HuH-7.5 (cell line): Measurements from ENCODE around the gene CYB5B.

Source experiments
- DNase-seq: peaks from one replicate; pipeline ENCODE4 v3.0.0; 2011; ENCODE audit warnings: low spot score

Gene CYB5B

DNA sequence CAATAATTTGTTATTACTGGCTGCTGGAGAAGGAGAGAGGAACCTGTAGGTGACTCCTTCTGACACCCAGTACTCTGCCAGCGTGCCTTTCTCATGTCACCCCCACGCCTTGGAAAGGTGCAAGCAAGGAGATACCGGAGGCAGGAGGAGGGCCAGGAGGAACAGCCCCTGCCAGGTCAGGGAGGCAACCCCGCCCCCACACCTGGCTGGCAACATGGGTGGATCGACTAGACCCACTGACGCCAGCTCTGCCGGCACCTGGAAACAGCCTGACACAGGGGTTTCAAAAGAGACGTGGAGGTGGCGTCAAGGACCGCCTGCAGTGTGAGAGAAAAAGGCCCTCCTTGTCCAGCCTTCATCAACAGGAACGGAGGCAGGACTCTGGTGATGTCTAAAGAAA, 62.3 kb downstream of the CYB5B start:
- DNase-seq, result no peak

GRCh38 chr16:69490707-69491324, 66.4 kb downstream of the CYB5B start:
- no peak for DNase-seq

DNA sequence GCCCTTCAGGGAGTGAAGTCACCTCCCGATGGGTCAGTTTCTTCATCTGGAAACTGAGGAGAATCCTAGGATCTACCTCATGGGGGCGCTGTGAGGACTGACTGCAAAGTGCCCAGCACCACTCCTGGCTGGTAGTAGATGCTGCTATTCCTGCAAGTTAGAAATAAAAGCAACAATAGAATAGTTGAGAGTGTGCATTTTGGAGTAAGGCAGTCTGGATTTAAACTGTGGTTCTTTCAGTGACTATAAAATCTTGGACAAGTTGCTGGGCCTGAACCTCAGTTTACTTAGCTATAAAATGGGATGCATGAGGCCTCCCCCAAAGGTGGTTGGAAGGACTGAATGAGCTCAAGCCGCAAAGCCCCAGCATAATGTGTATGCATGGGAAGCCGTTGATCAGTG, 70.6 kb downstream of the CYB5B start:
- no peak for DNase-seq

GRCh38 chr16:69495821-69496220, 71.4 kb downstream of the CYB5B start:
- no peak for DNase-seq

DNA sequence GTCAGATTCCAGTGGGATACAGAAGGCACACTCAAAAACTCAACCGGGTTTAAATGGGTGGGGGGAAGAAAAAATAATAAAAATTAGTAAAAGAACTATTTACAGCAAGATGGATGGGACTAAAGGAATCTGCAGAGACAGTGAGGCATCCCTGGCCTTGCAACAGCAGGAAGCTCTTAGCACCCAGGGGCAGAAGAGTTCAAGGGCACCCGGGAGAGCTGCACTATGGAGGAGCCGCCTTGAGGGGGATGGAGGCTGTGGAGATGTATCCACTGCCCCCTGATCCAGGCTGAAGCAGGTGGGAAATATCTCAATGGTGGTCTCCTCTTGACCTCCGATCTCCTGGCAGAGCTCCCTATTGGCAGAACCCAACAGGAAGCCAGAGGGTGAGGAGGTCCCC, 72.0 kb downstream of the CYB5B start:
- no peak for DNase-seq

DNA sequence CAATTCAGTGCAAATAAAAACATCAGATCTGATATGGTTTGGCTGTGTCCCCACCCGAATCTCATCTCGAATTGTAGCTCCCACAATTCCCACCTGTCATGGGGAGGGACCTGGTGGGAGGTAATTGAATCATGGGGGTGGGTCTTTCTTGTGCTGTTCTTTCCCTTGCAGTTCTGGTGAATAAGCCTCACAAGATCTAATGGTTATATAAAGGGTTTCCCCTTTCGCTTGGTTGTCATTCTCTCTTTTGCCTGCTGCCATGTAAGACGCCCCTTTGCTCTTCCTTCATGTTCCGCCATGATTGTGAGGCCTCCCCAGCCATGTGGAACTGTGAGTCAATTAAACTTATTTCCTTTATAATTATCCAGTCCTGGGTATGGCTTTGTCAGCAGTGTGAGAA, 72.5 kb downstream of the CYB5B start:
- no peak for DNase-seq

GRCh38 chr16:69497876-69498596, 73.6 kb downstream of the CYB5B start:
- DNase-seq, result no peak

GRCh38 chr16:69498926-69499325, 74.5 kb downstream of the CYB5B start:
- no peak for DNase-seq

DNA sequence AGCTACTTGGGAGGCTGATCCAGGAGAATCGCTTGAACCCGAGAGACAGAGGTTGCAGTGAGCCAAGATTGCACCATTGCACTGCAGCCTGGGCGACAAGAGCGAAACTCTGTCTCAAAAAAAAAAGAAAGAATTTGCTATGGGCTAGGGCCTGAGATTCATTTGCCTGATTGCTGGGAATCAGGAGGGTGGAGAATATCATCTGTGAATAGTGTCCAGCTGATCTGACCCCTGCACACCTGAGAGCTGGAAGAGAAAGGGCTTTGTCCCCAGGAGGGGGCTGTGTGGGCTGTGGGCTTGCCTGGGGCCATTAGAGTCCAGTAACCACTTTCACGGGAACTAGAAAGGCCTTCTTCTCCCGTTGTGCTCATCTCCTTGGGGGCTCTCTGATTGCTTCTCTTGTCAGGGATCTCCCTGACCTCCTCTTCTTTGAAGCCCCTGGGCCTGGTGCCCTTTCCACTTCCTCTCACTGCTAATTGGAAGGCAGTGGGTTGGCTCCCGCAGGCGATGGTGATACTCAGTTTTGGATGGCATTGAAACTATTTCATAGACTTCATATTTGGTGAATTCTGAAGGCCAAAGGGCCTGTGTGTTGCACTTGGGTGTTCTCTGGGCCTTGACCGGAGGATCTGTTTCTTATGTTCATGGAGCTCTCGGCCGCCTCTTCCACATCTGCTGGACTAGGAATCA, 75.3 kb downstream of the CYB5B start:
- no peak for DNase-seq

- DNase-seq, result no peak
Observed at GRCh38 chr16:69500496-69500895, 76.1 kb downstream of the CYB5B start.

DNA sequence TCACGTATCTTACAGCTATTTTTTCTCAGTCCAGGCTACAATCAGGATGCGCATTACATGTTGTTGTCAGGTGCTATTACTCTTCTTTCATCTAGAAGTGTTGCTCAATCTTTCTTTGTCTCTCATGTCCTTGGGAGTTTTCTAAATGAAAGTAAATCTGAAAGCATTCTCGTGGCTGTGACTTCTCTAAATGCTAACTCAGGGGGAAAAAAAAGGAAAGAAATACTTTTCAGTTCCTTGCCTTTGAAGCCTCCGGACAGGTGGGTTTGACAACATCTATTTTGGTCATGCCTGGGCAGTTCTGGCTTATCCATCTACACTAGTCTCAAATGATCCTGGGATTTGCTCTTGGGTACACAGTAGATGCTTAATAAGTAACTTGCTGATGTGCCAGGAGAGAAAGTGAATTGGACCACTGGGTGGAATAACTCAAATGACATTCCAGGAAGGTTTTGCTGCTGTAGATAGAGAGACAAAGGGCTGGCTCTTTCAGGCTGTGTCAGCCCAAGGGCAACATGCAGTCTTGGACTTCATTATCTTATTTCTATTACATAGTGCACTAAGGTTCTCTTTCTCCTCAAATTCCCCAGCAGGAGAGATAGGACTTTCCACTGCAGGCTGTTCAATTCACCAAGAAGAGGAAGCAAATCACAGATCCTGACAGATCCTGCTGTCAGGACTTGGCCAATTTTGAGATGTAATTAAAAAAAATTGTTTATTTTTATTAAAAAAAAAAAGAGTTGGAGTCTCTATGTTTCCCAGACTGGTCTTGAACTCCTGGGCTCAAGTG, 77.7 kb downstream of the CYB5B start:
- peak; percentile 36 for DNase-seq

DNA sequence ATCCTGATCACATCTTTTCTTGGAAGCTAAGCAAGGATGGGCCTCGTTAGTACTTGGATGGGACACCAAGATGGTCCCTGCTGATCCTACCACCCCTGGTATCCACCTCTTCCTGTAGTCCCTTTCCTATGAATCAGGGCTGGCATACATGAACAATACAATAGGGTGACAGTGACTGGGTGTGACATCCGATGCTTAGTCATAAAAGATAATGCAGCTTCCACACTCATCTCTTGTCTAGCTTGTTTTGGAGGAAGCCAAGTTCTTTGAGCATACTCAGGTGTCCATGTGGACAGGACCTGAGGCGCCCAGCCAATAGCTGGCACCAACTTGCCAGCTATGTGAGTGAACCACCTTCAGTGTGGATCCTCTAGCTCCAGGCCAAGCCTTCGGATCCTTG, 78.8 kb downstream of the CYB5B start:
- no peak for DNase-seq

DNA sequence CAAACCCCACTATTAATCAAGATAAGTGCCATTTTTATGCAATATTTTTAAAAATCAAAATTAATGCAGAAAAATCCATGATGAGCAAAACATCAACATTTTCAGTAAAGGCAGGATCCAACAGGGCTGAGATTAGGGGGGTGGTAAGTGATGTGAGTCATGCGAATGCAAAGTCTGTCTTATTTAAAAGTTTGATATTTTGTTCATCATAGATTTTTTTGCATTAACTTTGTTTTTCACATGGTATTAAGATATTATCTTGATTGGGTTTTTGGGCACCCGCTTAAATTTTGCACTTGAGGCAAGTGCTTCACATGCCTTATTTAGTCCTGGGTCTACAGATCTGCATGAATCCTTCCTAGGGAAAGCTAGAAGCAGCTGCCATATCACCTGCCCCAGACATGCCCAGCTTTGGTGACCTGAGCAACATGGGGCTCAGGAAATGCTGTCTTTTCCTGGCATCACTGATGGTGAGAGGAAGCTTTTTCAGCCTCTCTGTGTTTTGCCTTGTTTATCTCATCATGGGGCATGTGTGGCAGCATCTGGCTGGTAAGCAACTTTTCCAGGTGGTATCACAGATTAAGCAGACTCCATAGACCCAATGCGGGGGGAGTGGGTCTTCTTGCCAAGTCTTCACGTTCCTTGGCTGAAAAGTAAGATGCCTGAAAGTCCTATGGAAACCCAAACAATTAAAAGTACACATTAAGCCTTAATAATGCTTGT, 83.8 kb downstream of the CYB5B start:
- no peak for DNase-seq

DNA sequence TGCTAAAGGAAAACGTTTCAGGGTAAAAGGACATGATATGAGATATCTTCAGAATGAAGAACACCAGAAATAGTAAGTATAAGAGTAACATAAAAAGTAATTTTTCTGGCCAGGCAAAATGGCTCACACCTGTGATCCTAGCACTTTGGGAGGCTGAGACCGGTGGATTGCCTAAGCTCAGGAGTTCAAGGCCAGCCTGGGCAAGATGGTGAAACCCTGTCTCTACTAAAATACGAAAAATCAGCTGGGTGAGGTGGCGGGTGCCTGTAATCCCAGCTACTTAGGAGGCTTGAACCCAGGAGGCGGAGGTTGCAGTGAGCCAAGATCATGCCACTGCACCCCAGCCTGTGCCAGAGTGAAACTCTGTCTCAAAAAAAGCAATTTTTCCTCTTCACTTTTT, 84.7 kb downstream of the CYB5B start:
- DNase-seq, result no peak

DNA sequence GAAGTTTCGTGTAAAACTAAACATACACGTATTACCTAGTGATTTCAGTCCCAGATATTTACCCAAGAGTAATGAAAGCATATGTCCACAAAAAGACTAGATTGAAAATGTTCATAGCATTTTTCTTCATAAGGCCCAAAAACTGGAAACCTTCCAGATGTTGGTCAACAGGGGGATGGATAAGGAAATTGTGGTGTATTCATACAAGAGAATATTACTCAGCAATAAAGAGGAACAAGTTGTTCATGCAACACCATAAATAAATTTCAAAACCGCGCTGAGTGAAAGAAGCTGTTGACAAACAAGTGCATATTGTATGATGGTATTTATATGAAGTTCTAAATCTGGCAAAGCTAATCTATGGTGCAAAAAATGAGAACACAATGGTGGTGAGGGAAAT, 87.2 kb downstream of the CYB5B start:
- DNase-seq, result no peak

- no peak for DNase-seq
Observed at GRCh38 chr16:69513180-69513966, 89.0 kb downstream of the CYB5B start.

DNA sequence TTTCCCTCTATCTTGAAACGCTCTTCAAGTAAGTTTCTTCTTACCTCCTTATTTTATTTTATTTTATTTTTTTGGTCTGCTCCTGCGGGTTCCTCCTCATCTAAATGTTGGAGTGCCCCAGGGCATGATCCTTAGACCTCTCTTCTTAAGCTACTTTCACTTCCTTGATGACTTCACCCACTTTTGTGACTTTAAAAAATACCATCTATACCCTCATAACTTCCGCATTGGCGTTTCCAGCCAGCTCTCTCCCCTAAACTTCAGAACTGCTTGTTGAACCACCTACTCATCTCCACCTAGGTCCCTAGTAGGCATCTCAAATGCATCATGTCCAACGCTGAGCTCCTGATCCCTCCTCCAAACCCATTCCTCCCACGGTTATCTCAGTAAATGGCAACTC, 89.9 kb downstream of the CYB5B start:
- DNase-seq, result no peak
